Suprapubic skin (tissue), 4 donors: ENCODE results near the gene CHPF. TPM values are rescaled to one million over a fixed set of nuclear protein-coding genes. Genes with fewer than 3 reads are reported as not detected.

ENCODE experiments used
- DNase-seq, 2 donors: peaks; one replicate each; pipeline ENCODE4 v3.0.0-alpha.2; 2019; ENCODE audit warnings: low spot score in 2 of 2
- H3K27ac ChIP-seq: fragments of 200-600 bp; sonication (generic); one replicate; pipeline ENCODE4 v1.5.1; 2019
- H3K27me3 ChIP-seq: fragments of 200-600 bp; sonication (generic); one replicate; pipeline ENCODE4 v1.5.1; 2019
- H3K36me3 ChIP-seq: fragments of 200-600 bp; sonication (generic); one replicate; pipeline ENCODE4 v1.5.1; 2019
- H3K4me1 ChIP-seq: fragments of 200-600 bp; sonication (generic); one replicate; pipeline ENCODE4 v1.5.1; 2019
- H3K4me3 ChIP-seq: fragments of 200-600 bp; sonication (generic); one replicate; pipeline ENCODE4 v1.5.1; 2019; ENCODE audit warnings: mild to moderate bottlenecking
- H3K9me3 ChIP-seq: fragments of 200-600 bp; sonication (generic); one replicate; pipeline ENCODE4 v1.5.1; 2019
- EP300 ChIP-seq: sonication (generic); formaldehyde crosslinking; IDR thresholded peaks from one replicate; pipeline ENCODE4 v1.6.1; 2017; ENCODE audit warnings: antibody characterized with exemption
- POLR2A ChIP-seq, 2 donors: fragments of 450-650 bp; IDR thresholded peaks; one replicate each; pipeline ENCODE4 v1.6.1; 2017; ENCODE audit warnings: antibody characterized with exemption in 2 of 2, mild to moderate bottlenecking in 2 of 2, moderate library complexity in 2 of 2
- POLR2AphosphoS5 ChIP-seq, 3 donors: sonication (generic); formaldehyde crosslinking; IDR thresholded peaks; one replicate each; pipeline ENCODE4 v1.6.1; 2017; ENCODE audit warnings: antibody characterized with exemption in 3 of 3
- WGBS: methylation state at CpG from one replicate; pipeline ENCODE4 v1.1.5; 2018; 5-methylcytosine and 5-hydroxymethylcytosine counted together
- total RNA-seq, 4 donors: library from RNA; depleted of rRNA; stranded (reverse); fragments of >200 nt; gene quantifications; one replicate each; pipeline ENCODE4 v1.1.0, GENCODE V29; 2016
- TF ChIP-seq, protein P1 (sequence below), 2 donors: fragments of 200-600 bp in 1 of 2; fragments of 450-650 bp in 1 of 2; sonication (generic) in 1 of 2; IDR thresholded peaks; one replicate each; pipeline ENCODE4 v1.5.1; 2016 to 2019; ENCODE audit warnings: antibody characterized with exemption in 2 of 2, mild to moderate bottlenecking in 1 of 2, moderate library complexity in 1 of 2

Gene CHPF
- total RNA-seq, 4 donors from 2014 or later = 28.8 to 62.1 (median 49.3) TPM

DNA sequence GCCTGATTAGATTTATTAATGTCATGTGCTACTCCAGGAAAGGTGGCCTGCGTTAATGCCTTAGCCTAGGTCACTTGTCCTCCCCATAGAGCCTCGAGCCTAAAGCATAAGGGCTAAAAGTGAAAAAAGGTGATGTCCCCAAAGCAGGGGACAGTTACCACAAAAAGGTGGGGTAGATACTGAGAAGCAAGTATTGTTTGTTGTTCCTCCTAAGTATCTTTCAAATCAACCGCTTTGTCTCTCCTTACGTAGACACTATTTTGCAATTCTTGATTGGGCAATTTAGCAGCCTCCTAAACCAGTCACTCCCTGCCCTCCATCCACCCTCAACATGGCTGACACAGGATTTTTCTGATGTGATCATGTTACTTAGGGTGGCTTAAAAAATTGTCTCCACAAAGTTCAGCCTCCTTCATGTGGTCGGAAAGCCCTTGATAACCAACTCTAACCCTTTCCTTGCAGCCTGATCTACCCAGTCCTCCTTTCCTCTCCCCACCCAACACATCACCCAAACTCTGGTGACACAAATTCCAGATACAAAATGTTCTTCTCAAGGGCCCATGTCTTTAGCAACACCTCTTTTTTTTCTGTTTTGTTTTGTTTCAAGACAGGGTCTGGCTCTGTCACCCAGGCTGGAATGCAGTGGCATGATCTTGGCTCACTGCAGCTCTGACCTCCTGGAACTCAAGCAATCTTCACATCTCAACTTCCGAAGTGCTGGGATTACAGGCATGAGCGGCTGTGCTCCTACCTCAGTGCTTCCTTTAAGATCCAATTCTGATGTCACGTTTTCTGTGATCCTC, 35.4 kb upstream of the CHPF start:
- no peaks in the 10 kb centered on the region for H3K36me3 ChIP-seq
- DNase-seq = no peak
- no peaks in the 10 kb centered on the region for H3K9me3 ChIP-seq
- TF ChIP-seq POLR2AphosphoS5 (IDR thresholded peaks at IDR 0.05) (no peak), POLR2A (IDR thresholded peaks at IDR 0.05) (no peak), EP300 (no peak)
- TF ChIP-seq, protein P1, sequence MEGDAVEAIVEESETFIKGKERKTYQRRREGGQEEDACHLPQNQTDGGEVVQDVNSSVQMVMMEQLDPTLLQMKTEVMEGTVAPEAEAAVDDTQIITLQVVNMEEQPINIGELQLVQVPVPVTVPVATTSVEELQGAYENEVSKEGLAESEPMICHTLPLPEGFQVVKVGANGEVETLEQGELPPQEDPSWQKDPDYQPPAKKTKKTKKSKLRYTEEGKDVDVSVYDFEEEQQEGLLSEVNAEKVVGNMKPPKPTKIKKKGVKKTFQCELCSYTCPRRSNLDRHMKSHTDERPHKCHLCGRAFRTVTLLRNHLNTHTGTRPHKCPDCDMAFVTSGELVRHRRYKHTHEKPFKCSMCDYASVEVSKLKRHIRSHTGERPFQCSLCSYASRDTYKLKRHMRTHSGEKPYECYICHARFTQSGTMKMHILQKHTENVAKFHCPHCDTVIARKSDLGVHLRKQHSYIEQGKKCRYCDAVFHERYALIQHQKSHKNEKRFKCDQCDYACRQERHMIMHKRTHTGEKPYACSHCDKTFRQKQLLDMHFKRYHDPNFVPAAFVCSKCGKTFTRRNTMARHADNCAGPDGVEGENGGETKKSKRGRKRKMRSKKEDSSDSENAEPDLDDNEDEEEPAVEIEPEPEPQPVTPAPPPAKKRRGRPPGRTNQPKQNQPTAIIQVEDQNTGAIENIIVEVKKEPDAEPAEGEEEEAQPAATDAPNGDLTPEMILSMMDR (IDR thresholded peaks at IDR 0.05) = no peak
- H3K27ac ChIP-seq = no peak overlapping the region
- H3K4me1 ChIP-seq = peaks cover 3% of the 10 kb centered on the region
- 77% methylated on average over 8 of the region's 8 CpGs for WGBS
- peaks cover 22% of the 10 kb centered on the region for H3K27me3 ChIP-seq
- H3K4me3 ChIP-seq = no peak overlapping the region

DNA sequence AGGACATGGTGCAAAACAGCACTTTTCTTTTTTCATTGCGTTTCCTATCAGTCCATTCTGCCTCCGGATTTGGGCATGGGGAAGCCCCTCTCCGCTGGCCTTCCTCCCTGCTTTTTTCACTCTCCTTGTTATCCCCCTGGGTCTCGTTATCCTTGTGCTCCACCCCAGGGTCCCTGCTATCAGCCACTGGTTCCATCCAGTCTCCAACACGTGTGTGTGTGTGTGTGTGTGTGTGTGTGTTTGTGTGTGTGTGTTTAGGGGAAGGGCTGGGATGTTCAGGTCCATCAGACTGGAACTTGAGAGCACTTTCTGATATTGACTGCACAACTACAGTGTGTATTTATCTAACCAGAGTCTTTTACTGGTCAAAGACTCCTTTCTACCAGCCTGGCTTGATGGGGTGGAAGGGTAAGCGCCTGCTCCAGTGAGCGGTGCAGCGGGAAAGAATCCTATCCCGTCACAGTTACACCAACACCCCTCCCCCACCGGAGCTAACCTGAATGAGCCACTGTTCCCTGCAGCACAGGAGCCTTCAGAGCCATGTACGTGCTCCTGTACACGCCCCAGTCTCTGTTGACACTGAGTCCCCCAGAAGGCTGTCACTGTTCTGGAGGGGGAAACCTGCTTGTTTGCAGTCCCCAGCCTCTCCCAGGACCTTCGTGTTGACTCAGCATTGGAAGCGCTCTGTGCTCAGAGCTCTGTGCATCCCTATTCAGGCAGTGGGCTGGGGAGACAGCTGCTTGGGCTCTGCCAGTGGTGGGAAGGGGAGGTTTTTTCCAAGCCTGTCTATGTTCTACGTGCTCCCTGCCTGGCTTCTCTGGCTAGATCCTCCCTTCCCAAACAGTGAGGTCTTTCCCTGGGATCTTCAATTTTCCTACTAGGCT, 33.1 kb upstream of the CHPF start:
- TF ChIP-seq, protein P1 (IDR thresholded peaks at IDR 0.05) = no peak
- TF ChIP-seq POLR2AphosphoS5 (IDR thresholded peaks at IDR 0.05) = no peak
- TF ChIP-seq POLR2A (IDR thresholded peaks at IDR 0.05) = no peak
- TF ChIP-seq EP300 = no peak
- no peak overlapping the region for H3K27ac ChIP-seq
- no peaks in the 10 kb centered on the region for H3K9me3 ChIP-seq
- H3K27me3 ChIP-seq = peaks cover 22% of the 10 kb centered on the region
- peaks cover 9% of the 10 kb centered on the region for H3K4me1 ChIP-seq
- 26% methylated on average over 15 of the region's 15 CpGs for WGBS
- H3K36me3 ChIP-seq = no peaks in the 10 kb centered on the region
- DNase-seq = no peak
- no peak overlapping the region for H3K4me3 ChIP-seq

DNA sequence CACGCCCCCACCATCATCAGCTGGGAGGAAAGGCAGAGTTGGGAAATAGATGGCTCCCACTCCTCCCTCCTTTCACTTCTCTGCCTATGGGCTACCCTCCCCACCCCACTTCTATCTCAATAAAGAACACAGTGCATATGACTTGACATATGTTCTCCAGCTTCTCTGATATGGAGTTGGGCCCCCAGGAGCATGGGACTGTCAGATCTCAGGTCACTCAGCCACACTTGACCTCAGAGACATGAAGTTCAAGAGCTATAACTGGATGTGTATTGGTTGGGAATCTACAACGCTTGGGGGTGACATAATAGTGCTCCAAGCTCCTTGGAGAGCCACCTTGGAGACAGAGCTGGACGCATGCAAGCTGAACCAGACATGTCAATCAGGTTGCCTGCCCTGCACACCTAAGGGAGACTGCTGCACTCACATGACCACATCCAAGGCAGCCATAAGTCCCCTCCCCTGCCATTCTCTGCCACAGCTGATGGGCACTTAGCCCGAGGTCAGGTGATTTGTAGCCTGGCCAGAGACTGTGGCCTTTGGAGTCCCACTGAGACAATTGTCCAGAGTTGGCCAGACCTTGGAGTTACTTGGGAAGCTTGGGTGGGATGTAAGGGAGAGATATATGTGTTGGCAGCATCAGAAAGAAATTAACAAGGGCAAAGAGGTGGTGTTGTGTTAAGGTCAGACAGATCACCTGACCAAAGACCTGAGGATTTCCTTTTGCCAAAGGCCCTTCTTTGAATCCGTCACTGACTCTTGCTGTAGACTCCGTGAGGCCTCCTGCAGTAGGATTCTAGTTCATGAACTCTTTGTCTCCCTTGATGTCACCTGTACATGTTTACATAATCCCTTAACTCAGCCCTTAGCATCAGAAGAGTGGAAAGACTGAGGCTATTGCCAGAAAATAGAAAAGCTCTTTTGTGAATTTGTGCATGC, 32.2 kb upstream of the CHPF start:
- Histone ChIP-seq H3K4me3 (no peak overlapping the region), H3K9me3 (no peaks in the 10 kb centered on the region), H3K36me3 (no peaks in the 10 kb centered on the region), H3K27me3 (peaks cover 19% of the 10 kb centered on the region), H3K27ac (no peak overlapping the region), H3K4me1 (peaks cover 15% of the 10 kb centered on the region)
- WGBS = 87% methylated on average over 6 of the region's 6 CpGs
- TF ChIP-seq, protein P1 (IDR thresholded peaks at IDR 0.05) = no peak
- no peak for TF ChIP-seq POLR2AphosphoS5 (IDR thresholded peaks at IDR 0.05)
- DNase-seq = no peak

DNA sequence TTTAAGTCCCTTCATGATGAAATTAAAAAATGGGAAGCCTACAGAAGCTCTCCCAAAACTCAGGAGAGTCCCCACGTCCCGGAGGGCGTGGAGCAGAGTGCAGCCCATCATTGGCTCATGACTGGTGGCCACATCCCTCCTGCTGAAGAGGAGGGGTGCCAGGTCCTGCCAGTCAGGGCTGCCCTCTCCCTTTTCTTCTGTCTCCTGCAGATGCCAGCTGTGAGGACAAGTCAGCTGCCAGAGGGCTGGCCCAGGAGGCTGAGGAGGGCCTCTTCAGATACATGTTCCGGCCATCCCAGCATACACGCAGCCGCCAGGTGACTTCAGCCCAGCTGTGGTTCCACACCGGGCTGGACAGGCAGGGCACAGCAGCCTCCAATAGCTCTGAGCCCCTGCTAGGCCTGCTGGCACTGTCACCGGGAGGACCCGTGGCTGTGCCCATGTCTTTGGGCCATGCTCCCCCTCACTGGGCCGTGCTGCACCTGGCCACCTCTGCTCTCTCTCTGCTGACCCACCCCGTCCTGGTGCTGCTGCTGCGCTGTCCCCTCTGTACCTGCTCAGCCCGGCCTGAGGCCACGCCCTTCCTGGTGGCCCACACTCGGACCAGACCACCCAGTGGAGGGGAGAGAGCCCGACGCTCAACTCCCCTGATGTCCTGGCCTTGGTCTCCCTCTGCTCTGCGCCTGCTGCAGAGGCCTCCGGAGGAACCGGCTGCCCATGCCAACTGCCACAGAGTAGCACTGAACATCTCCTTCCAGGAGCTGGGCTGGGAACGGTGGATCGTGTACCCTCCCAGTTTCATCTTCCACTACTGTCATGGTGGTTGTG, 31.1 kb upstream of the CHPF start:
- TF ChIP-seq POLR2A (IDR thresholded peaks at IDR 0.05) = no peak
- no peak for TF ChIP-seq POLR2AphosphoS5 (IDR thresholded peaks at IDR 0.05)
- TF ChIP-seq, protein P1 (IDR thresholded peaks at IDR 0.05) = no peak
- TF ChIP-seq EP300 = no peak
- H3K27ac ChIP-seq = no peak overlapping the region

More for the DNA sequence above, 31.1 kb upstream of the CHPF start:
- Histone ChIP-seq H3K4me1 (peaks cover 23% of the 10 kb centered on the region), H3K36me3 (no peaks in the 10 kb centered on the region), H3K4me3 (no peak overlapping the region), H3K9me3 (no peaks in the 10 kb centered on the region), H3K27me3 (peaks cover 19% of the 10 kb centered on the region)
- no peak for DNase-seq
- 73% methylated on average over 15 of the region's 22 CpGs for WGBS
